Adipose tissue (tissue), 3 donors: ENCODE data around the gene MYOZ3. TPM values are rescaled to one million over a fixed set of nuclear protein-coding genes. Genes with fewer than 3 reads are reported as not detected.

Experiments used
- H3K27ac ChIP-seq: one replicate; pipeline ENCODE4 v1.5.1; 2013; ENCODE audit warnings: low read depth, low read length
- WGBS, 3 donors: extraction: QIAGEN DNeasy Blood & Tissue Kit; methylation state at CpG; one replicate each; pipeline ENCODE4 v1.1.7; 2013; 5-methylcytosine and 5-hydroxymethylcytosine counted together
- polyA plus RNA-seq, 3 donors: library from polyadenylated mRNA; stranded (reverse); fragments of 200-250 nt; gene quantifications; one replicate each; pipeline ENCODE4 v1.2.3, GENCODE V29; 2013
- donor health status: healthy with polysubstance abuse.
- donor health status: Bipolar disorder and iron deficiency.
- donor health status: healthy.

MYOZ3 gene
- polyA plus RNA-seq, 3 donors, result 0.06 to 0.79 (median 0.24) TPM

DNA sequence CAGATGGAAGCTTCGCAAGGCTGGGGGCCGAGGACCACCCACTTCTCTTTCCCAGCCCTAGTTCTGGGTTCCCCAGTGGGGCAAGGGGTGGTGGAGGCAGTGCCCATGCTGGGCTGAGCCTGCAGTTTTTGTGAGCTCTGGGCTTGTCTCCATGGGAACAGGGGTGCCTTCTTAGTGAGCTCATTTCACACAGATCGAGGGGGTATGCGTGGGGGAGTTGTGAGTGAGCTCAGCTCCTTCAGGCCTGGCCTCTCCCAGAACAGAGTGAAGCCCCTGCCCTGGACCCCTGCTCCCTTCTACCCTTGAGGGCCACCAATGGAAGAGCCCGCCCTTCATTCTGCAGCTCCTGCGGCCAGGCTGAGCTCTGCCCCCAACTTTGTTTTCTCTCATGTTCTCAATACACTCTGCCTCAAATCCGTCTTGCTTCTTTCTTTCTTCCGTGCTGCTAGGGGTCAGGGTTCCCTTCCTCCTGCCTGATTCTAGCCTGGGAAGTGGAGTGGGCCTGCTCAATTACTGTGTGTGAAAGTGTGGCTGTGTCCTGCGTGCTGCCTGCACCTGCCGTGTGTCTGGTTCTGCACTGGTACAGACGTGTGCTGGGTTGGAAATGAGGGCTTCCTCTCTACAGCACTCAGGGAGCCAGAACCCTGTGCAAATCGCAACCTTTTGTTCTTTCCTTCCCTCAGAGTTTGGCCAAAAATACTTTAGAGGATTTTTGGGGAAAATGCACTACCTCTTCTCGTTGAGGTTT is 9.0 kb upstream of the MYOZ3 start:
- no peak overlapping the region for H3K27ac ChIP-seq
- 72 to 80% (median 77%) methylated on average over 13 of the region's 13 CpGs for whole genome bisulfite sequencing, 3 donors

DNA sequence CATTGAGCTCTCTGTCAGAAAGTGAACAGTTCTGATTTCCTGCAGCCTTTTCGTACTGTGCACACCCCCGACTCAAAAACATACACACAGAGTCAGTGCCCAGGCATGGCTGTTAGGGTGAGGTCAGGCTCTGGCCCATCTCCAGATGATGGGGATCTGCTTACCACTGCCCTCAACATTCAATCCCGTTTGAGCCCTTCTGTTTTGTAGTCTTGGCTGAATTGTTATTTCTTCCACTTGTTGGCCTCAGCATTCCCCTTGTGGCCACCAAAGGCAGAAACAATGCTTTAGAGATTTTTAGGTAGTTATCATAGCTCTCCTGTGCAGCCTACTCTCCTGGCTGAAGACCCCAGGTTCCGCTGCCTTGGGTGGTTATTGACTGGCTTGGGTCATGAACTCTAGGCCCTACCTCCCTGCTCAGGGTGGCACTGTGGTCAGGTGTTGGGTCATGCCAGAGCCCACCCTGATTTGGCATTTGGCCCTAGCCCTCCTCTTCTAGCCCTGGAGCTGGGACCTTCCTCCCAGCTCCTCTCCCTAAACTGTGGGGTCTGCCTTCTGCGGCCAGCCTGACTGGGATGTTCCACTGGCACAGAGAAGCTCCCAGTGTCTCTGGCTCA is 7.8 kb upstream of the MYOZ3 start:
- no peak overlapping the region for H3K27ac ChIP-seq
- 77 to 78% (median 77%) methylated on average over 5 of the region's 5 CpGs for WGBS, 3 donors

DNA sequence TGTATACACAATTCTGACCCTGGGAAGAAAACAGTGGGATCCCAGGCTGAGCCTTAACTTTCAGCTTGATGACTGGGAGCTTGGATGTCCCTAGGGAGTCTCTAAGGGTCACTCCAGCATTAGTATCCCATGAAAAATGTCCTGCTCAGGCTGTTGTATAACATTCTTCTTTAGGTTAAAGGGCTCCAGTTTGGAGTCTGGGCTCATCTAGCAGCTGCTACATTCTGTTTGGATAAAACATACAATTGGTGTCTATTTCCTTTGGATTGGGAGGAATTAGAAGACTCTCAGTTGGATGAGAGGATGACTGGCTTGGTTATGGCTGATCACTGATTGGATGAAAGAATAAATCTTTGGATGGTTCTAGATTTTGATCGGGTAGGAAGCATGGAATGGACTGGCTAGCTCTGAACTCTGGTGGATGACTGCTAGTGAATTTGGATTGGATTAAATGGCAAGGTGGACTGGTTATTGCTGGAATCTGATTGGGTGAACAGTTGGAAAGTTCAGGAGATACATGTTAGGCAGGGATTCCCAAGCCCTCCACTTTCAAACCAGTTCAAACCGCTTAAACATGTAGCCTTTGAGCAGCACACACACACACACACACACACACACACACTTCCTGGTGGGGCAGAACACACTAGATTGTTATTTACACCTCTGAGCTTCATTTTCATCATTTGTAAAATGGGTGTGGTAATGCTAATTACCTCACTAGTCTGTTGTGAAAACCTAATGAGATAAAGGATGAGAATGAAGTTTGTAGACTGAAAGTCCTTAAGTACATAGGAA is 7.1 kb upstream of the MYOZ3 start:
- 77 to 85% (median 83%) methylated on average over 2 of the region's 2 CpGs for WGBS, 3 donors
- H3K27ac ChIP-seq, result no peak overlapping the region

DNA sequence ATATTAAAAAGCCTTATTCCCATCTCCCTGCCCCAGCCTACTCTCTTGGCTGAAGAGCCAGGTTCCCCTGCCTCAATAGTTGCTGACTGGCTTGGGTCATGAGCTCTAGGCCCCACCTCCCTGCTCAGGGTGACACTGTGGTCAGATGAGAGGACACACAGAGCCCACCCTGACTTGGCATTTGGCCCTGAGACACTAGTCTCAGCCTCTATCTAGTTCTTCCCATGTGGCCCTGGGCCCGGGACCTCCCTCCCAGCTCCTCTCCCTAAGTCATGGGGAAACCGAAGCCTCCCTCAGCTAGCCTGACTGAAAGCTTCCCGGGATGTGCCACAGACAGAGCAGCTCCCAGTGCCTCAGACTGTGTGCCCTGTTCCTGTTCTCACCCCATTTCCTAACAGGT is 5.8 kb upstream of the MYOZ3 start:
- 78 to 93% (median 87%) methylated on average over 3 of the region's 3 CpGs for WGBS, 3 donors
- no peak overlapping the region for H3K27ac ChIP-seq

DNA sequence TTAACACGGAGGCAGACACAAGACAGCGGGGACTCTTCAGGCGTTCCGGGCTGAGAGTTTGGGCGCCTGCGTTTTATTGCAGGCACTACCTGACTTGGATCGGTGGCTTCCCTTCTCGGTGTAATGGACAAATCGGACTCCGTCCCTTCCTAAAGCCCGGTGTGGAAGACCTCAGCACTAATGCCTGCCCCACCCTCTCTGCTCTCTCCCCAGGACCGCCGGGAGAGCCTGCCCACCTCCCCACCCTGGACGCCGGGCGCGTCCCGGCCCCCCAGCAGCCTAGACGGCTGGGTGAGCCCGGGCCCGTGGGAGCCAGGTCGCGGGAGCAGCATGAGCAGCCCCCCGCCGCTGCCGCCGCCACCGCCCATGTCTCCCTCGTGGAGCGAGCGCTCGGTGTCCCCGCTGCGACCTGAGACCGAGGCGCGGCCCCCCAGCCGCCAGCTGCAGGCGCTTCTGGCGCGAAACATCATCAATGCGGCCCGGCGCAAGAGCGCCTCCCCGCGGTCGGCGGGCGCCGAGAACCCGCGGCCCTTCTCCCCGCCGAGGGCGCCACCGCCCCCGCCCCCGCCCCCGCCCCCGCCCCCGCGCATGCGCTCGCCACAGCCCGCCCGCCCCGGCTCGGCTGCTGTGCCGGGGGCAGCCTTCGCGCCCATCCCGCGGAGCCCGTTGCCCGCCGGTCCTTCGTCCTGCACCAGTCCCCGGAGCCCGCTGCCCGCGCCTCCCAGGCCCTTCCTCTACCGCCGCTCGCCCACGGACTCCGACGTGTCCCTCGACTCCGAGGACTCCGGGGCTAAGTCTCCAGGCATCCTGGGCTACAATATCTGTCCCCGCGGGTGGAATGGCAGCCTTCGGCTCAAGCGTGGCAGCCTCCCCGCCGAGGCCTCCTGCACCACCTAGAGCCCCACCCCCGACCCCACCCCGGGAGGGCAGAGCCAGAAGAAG is 4.6 kb upstream of the MYOZ3 start:
- H3K27ac ChIP-seq, result no peak overlapping the region
- 2 to 4% (median 3%) methylated on average over 70 to 86 of the region's 99 CpGs for WGBS, 3 donors

DNA sequence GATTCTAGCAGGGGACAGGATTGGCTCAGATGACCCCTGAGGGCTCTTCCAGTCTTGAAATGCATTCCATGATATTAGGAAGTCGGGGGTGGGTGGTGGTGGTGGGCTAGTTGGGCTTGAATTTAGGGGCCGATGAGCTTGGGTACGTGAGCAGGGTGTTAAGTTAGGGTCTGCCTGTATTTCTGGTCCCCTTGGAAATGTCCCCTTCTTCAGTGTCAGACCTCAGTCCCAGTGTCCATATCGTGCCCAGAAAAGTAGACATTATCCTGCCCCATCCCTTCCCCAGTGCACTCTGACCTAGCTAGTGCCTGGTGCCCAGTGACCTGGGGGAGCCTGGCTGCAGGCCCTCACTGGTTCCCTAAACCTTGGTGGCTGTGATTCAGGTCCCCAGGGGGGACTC is 2.9 kb upstream of the MYOZ3 start:
- H3K27ac ChIP-seq, result no peak overlapping the region
- 91 to 97% (median 95%) methylated on average over 4 of the region's 4 CpGs for WGBS, 3 donors

DNA sequence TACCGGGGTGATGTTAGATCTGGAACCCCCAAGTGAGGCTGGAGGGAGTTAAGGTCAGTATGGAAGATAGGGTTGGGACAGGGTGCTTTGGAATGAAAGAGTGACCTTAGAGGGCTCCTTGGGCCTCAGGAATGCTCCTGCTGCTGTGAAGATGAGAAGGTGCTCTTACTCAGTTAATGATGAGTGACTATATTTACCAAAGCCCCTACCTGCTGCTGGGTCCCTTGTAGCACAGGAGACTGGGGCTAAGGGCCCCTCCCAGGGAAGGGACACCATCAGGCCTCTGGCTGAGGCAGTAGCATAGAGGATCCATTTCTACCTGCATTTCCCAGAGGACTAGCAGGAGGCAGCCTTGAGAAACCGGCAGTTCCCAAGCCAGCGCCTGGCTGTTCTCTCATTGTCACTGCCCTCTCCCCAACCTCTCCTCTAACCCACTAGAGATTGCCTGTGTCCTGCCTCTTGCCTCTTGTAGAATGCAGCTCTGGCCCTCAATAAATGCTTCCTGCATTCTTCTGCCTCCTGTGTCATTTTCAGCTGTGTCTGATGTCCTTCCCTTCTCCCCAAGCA is 2.3 kb upstream of the MYOZ3 start:
- H3K27ac ChIP-seq, result no peak overlapping the region
- 52 to 61% (median 56%) methylated on average over 3 of the region's 3 CpGs for WGBS, 3 donors

DNA sequence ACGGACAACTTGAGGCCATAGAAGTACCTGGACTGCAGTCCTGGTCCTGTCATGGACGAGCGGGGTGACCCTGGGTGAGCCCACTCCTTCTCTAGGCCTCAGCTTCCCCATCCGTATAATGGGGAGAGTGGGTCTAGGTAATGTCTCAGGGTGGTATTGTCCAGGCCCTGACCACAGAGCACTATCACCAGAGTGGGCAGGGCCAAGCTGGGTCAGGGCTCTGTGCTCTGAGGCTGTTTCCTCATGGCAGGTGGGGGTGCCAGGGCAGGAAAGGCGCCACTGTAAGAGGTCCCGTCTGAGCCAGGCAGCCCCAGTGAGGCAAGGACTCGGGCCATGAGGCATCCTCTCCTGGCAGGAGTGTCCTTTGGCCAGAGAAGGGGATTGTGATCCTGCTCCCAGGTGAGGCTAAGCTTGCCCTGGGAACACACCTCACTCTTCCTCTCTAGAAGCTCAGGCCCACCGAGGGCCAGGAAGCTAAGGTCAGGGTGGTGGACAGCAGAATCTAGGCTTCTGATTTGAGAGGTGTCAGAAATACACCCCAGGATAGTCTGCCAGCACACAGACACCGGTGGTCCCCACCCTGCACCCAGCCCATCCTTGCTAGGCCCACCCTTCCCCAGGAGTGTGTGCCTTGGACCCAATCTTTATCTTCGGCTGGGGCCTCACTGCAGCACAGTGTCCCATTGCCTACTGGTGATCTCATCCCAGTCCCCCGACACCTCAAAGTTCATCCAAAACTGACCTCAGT is 1.5 kb upstream of the MYOZ3 start:
- 83 to 85% (median 83%) methylated on average over 11 of the region's 11 CpGs for WGBS, 3 donors
- H3K27ac ChIP-seq, result no peak overlapping the region

DNA sequence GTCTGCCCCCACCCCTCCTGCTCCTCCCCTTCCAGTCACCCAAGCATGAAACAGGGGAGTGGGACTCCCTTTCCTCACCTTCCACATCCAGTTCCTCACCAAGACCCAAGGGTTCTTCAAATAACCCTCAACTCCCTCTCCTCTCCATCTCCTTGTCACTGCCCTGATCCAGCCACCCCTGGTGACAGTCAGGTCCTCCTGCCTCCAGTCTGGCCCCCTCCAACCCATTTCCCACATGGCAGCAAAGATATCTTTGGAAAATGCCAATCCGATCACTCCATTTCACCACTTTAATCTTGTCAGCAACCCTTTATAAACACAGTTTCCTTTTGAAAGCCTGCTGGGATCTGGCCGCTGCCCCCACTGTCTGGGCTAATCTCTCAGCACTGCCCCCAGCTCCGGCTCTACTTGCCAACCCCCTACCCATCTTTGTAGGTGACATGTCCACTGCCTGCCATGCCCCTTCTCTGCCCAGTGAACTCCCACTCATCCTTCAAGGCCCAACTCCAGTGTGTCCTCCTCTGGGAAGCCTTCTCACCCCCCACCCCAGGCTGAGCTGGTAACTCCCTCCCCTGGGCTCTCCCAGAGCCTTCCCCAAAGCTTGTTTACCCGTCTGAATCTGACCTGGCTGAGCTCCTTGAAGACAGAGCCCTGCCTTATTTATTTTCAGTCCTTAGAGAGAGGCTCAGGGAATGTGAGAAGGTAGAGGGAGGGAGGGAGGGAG is 781 bp upstream of the MYOZ3 start:
- no peak overlapping the region for H3K27ac ChIP-seq
- 54 to 70% (median 68%) methylated on average over 4 of the region's 4 CpGs for WGBS, 3 donors

DNA sequence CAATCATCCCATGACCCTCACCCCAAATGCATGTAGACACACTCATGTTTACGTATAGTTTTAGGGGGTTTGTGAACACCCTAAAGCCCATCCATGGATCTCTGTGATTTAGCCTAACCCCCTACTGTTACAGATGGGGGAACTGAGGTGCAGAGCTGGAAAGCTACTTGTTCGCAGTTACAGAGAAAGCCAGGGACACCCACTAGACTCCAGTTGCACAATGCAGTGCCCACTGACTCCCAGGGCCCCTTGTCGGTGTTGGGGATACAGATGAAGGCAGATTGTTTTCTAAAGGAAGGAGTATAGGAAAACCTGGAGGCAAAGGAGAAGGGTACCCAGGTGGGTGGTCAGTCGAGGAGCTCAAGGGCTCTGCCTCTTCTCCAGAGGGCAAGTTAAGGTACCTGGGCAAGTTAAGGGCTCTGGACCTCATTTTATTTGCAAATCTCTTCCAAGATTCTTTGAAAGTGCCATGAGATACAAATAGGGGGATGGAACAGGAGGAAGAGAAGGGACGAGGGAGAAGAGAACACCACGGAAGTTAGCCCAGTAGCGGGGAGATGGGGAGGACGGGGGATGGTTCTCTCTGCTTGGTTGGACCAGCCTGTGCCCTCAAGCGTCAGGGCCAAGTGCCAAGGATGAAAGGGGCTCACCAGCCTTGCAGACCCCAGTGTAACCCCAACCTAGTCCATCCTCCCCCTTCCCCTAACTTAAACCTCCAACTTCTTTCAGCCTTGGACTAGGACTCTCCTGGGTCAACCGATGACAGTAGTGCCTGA is 958 bp downstream of the MYOZ3 start:
- 74 to 92% (median 87%) methylated on average over 10 of the region's 10 CpGs for WGBS, 3 donors
- no peak overlapping the region for H3K27ac ChIP-seq

DNA sequence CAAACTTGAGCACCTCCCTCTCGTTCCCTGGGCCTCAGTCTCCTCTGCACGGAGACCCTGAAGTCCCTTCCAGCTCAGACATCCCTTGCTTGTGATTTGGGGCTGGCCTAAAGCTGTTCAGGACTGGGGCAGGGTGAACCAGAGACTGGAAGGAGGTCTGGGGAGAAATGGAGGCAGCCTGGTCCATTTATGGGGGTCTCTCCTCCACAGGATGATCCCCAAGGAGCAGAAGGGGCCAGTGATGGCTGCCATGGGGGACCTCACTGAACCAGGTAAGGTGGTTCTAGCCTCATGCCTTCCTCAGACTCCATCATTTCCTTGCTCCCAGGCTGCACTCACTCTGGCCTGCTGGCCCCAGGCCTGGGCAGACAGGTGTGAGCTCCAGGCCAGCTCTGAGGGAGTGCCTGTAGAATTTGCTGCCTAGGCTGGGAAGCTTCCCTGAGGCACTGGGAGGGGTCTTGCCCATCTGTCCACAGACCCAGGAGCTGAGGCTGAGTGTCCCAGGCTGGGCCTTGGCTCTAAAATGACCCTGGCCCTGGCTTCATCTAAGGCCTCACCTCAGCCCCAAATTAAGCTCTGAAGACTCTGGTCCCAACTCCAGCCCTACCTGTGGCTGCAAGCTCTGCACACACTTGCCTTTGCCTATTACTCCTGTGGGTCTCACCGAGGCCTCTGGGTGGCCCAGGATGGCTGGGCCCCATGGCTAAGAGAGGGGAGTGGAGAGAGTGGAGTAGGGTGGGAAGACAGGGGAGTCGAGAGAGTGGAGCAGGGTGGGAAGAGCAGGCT is 1.9 kb downstream of the MYOZ3 start:
- no peak overlapping the region for H3K27ac ChIP-seq
- 83 to 89% (median 86%) methylated on average over 4 of the region's 4 CpGs for WGBS, 3 donors

DNA sequence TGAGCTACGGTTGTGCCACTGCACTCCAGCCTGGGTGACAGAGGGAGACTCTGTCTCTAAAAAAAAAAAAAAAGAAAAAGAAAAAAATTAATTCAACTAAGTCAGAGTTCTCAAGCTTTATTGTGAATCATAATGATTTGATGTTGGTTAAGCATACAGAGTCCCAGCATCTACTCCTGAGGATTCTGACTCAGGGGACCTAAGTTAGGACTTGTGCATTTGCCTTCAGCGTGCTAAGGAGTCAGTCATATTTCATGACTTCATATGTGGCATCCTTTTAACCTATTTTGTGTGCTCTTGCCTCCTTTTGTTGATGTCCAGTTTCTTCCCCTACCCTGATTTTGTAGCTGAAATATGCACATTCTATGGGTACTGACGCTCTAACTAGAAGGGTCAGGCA is 2.9 kb downstream of the MYOZ3 start:
- no peak overlapping the region for H3K27ac ChIP-seq
- 91 to 96% (median 94%) methylated on average over 3 of the region's 3 CpGs for WGBS, 3 donors

DNA sequence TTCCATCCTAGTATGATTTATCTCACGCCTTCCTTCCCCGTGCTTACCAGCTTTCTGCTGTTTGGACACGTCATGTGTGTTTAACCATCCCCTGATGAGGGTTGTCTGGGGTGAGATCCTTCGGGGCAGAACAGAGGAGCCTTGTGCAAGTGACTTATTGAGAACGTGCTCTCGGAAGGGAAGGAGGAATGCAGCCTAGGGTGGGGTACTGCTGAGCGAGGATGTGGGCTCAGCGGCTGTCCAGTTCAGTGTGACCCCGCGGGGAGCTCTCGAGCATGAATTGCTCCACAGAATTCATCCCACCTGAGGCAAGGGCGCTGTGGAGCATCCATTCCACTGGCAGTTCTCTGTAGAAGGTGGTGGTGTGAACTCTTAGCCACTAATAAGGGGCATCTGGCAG is 4.0 kb downstream of the MYOZ3 start:
- H3K27ac ChIP-seq, result no peak overlapping the region
- 54 to 80% (median 78%) methylated on average over 12 of the region's 12 CpGs for WGBS, 3 donors

DNA sequence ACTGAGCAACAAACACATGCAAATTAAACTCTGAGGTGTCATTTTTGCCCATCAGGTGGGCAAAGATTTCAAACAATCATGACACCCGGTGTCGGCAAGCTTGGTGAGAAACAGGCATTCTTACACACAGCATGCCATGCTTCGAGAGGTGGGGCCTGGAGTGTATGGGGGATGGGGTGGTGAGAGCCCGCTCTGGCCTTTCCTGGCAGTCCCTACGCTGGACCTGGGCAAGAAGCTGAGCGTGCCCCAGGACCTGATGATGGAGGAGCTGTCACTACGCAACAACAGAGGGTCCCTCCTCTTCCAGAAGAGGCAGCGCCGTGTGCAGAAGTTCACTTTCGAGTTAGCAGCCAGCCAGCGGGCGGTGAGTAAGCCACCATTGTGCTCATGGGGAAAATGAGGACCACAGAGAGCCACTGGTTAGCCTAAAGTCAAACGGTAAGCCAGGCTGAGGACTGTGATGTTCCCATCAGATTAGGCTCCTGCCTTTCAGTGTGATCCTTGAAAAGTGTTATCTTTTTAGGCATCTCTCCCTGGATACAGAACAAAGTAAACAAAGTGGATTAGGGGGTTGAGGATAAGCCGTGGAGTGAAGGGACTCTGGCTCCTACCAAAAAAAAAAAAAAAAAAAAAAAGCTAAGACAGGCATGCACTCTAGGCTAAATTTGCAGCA is 9.4 kb downstream of the MYOZ3 start:
- WGBS, 3 donors, result 80 to 94% (median 92%) methylated on average over 14 of the region's 14 CpGs

DNA sequence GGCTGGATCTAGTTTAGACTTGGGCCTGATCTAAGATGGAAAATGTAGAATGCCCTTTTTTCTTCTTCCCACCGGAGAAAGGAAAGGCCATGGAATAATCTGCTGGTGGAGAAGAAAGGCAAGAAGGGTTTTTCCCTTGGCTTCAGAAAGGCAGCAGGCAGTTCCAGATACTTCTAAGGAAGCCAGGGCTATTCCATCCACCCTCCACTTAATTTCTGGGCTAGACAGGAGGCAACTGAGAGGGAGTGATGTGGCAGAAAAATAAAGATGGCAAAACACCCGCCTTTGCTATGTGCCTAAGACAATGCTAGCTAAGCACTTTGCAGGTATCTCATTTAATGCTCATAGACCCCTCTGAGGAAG is 9.9 kb downstream of the MYOZ3 start:
- no peak overlapping the region for H3K27ac ChIP-seq
- WGBS, 3 donors, result 51 to 74% (median 64%) methylated on average over 2 of the region's 2 CpGs

More for the DNA sequence above, 9.4 kb downstream of the MYOZ3 start:
- H3K27ac ChIP-seq, result no peak overlapping the region
